ENCODE results near the gene MIA3.

DNA sequence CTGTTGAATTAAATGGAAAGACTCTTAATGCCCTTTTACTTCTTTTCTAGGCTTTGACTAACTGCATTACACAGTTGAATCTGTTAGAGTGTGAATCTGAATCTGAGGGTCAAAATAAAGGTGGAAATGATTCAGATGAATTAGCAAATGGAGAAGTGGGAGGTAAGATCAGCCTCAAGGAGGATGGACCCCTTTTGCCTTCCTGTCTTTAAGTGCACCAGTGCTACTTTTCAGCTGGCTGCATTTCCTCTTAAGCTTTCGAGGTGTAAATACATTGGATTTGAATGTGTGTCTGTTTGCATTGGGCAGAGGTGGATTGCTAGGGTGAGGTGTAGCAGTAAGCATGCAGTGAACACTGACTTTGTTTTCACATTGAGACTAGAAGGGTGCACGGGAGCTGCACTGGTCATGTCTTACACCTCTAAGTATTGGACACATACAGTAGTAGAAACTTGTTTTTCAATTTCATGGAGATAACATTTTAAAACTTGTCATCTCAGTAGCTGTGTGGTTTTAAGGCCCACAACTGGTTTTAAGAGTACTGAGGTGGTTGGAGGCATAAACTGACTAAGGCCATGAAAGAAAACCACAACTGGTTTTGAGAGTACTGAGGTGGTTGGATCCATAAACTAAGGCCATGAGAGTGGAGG is 35.4 kb downstream of the MIA3 start:
- TF ChIP-seq POLR2AphosphoS5 (IDR thresholded peaks at IDR 0.05) (no peak), POLR2A (IDR thresholded peaks at IDR 0.05) (no peak)
- TF ChIP-seq, protein P1, sequence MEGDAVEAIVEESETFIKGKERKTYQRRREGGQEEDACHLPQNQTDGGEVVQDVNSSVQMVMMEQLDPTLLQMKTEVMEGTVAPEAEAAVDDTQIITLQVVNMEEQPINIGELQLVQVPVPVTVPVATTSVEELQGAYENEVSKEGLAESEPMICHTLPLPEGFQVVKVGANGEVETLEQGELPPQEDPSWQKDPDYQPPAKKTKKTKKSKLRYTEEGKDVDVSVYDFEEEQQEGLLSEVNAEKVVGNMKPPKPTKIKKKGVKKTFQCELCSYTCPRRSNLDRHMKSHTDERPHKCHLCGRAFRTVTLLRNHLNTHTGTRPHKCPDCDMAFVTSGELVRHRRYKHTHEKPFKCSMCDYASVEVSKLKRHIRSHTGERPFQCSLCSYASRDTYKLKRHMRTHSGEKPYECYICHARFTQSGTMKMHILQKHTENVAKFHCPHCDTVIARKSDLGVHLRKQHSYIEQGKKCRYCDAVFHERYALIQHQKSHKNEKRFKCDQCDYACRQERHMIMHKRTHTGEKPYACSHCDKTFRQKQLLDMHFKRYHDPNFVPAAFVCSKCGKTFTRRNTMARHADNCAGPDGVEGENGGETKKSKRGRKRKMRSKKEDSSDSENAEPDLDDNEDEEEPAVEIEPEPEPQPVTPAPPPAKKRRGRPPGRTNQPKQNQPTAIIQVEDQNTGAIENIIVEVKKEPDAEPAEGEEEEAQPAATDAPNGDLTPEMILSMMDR (IDR thresholded peaks at IDR 0.05): no peak

Measured in prostate gland (tissue), 2 donors.